ENCODE results near the gene SRSF7.
"Not testable (repeated sequence)": the region's sequence is repeated elsewhere in the genome, so short reads cannot be mapped to it uniquely, and the experiment has no call there.

SRSF7 gene

DNA sequence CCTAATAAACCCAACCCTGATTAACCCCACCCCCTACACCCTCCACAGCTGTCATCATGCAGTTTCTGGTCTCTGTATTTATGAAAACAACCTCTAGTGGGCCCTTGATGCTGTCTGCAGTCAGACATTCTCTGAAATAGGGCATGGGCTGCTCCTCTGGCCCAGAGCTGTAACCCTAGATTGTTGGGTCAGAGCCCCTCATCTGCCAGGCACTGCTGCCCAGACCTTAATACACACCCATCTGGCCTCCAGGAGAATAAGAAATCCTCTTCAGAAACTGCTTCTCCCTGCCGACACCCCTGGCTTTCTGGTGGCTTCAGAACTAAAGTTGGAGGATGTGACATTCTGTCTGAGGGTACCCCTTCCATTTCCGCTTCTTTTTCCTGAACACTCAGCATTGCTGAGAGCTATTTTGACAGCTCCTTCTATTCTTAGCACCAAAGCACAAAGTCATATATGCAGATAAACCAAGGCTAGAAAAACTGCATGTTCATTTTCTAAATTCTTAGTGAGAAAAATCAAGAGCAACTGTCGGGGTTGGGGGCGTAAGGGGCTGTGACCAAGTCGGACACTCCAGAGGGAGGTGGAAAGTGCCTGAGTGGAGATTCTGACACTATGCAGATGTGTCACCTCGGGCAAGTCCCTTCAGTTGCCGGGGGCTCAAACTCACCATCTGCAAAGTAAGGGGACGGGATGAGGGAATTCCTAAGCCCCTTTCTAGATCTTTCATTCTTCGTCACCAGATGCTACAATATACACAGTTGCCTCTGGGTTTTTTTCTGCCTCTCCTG, 28.7 kb downstream of the SRSF7 start:
- TF ChIP-seq CTCF (IDR thresholded peaks at IDR 0.05; ENCODE audit: low read depth, low read length, missing control alignments): peak; percentile 34
- peak overlapping the region; percentile 14; the same call in 1 of the 2 replicates for H3K4me3 ChIP-seq (ENCODE audit: low read depth, low read length)

GRCh38 chr2:38720613-38721241, 30.4 kb downstream of the SRSF7 start:
- no peak overlapping the region for H3K4me3 ChIP-seq (ENCODE audit: low read depth, low read length)
- TF ChIP-seq CTCF (IDR thresholded peaks at IDR 0.05; ENCODE audit: low read depth, low read length, missing control alignments): no peak
- peak; percentile 66 for DNase-seq (ENCODE audit: low read depth)

More for the DNA sequence above, 28.7 kb downstream of the SRSF7 start:
- peak; percentile 40 for DNase-seq (ENCODE audit: low read depth)

DNA sequence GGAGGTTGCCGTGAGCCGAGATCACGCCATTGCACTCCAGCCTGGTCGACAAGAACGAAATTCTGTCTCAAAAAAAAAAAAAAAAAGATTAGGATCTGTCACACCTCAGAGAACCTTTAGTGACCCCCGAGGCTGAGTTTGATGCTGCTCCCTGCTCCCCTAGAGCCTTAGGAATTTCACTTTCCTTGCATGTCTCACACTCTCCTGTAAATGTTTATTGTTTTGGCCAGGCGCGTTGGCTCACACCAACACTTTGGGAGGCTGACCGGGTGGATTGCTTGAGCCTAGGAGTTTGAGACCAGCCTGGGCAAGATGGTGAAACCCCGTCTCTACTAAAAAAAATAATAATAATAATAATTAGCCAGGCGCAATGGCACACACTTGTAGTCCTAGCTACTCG, 31.5 kb downstream of the SRSF7 start:
- DNase-seq (ENCODE audit: low read depth): no peak
- H3K4me3 ChIP-seq (ENCODE audit: low read depth, low read length): no peak overlapping the region

GRCh38 chr2:38718601-38719000, 32.6 kb downstream of the SRSF7 start:
- no peak for TF ChIP-seq CTCF (IDR thresholded peaks at IDR 0.05; ENCODE audit: low read depth, low read length, missing control alignments)

More for the DNA sequence above, 31.5 kb downstream of the SRSF7 start:
- TF ChIP-seq CTCF (IDR thresholded peaks at IDR 0.05; ENCODE audit: low read depth, low read length, missing control alignments): no peak

GRCh38 chr2:38716185-38716584, 35.0 kb downstream of the SRSF7 start:
- DNase-seq (ENCODE audit: low read depth): no peak
- no peak overlapping the region for H3K4me3 ChIP-seq (ENCODE audit: low read depth, low read length)
- TF ChIP-seq CTCF (IDR thresholded peaks at IDR 0.05; ENCODE audit: low read depth, low read length, missing control alignments): no peak

More at GRCh38 chr2:38718601-38719000, 32.6 kb downstream of the SRSF7 start:
- no peak for DNase-seq (ENCODE audit: low read depth)
- H3K4me3 ChIP-seq (ENCODE audit: low read depth, low read length): no peak overlapping the region

- H3K4me3 ChIP-seq (ENCODE audit: low read depth, low read length); DNase-seq (ENCODE audit: low read depth): not testable (repeated sequence)
These were observed 36.2 kb downstream of the SRSF7 start for GRCh38 chr2:38714941-38715340.

- no peak for DNase-seq (ENCODE audit: low read depth)
- no peak for TF ChIP-seq CTCF (IDR thresholded peaks at IDR 0.05; ENCODE audit: low read depth, low read length, missing control alignments)
- no peak overlapping the region for H3K4me3 ChIP-seq (ENCODE audit: low read depth, low read length)
These were observed 37.8 kb downstream of the SRSF7 start for GRCh38 chr2:38713338-38713737.
